GM10266 (cell line): ENCODE results near the gene NENF.

ENCODE experiments used
- DNase-seq: peaks from one replicate; pipeline ENCODE4 v3.0.0; 2012; ENCODE audit errors: extremely low spot score
- CTCF ChIP-seq: IDR thresholded peaks from 2 replicates; pipeline ENCODE4 v1.5.1; 2012; ENCODE audit warnings: mild to moderate bottlenecking, low read depth; ENCODE audit not compliant: control insufficient read depth, insufficient read depth; ENCODE audit errors: missing control alignments

NENF gene

GRCh38 chr1:212401838-212402582 lies 30.7 kb upstream of the NENF start:
- TF ChIP-seq CTCF, result no peak
- no peak for DNase-seq

DNA sequence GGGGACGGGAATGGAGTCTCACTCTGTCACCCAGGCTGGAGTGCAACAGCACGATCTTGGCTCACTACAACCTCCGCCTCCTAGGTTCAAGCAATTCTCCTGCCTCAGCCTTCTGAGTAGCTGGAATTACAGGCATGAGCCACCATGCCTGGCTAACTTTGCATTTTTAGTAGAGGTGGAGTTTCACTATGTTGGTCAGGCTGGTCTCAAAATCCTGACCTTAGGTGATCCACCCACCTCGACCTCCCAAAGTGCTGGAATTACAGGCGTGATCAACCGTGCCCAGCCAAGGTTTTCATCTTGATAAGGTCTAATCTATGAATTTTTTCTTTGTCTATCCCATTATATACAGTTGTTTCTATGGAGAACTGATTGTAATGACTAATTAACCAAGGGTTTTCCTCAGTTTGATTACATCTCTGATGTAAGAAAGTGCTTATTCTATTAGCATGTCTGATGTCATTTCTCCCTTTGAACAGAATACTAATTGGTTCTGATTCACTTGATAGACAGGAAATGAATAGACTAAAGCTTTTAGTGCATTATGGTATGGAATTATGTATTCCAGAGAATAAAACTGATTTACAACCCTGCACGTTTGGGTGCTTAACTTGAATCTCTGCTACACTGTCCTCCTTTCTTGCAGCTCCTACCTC lies 29.9 kb upstream of the NENF start:
- DNase-seq, result no peak
- no peak for TF ChIP-seq CTCF

DNA sequence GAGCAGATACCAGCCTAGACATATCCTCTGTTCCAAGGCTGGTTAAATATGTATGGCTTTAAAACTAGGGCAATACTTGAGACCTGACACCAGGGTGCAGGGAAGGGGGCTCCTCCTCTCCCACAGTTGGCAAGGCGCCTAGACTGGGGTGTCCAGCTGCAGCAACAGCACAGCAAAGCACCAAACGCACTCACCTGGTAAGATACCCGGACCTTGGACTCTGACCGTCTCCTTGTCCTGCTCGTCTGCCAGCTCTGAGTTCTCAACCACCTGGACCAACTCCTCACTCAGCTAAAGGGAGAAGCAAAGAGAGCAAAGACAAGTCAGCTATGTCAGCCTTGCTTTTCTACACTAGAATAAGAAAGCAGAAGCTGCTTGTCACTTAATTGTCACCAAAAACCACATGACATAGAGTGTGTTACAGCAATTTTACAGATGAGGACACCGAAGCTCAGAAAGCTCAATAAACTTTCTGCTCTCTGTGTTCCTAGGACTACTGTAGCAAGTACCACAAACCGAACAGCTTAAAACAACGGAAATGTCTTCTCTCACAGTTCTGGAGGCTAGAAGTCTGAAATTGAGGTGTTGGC lies 22.4 kb upstream of the NENF start:
- no peak for DNase-seq
- no peak for TF ChIP-seq CTCF

- no peak for TF ChIP-seq CTCF
These were observed 20.3 kb upstream of the NENF start for GRCh38 chr1:212412374-212412773.

GRCh38 chr1:212413902-212414327 lies 18.8 kb upstream of the NENF start:
- TF ChIP-seq CTCF, result no peak
- no peak for DNase-seq

More at GRCh38 chr1:212412374-212412773, 20.3 kb upstream of the NENF start:
- no peak for DNase-seq

DNA sequence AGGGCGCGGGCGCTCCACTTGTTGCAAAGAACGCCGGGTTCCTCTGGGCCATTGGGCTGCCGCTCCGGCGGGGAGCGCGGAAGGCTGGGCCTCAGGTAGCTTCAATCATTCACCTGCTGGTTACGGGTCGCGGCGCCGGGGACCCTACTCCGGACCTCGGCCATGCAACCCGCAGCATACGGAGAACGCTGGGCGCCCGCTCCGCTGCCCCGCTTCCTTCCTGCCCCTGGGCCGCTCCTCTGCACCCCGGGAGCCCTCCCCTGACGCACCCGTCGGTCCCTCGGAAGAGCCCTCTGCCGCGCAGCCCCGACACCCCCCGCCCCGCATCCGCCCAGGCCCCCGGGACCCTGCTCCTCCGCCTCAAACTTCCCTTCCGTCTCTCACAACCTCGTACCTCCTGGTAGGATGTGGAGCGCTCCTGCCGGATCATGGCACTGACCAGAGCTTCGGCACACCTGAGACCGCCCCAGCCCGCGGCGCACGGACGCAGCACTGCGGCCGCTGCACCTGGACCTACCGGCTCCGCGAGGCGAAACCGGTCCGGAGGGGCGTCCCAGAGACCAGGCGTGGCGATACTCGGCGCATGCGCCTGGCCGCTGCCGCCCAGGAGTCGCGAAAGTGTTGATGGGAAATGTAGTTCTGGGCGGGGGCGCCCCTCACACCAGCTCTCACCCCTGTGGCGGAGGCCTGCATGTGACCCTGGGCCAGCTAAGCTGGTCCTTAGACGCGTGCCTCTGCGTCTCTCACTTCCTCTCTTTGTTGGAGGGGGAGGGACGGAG lies 18.2 kb upstream of the NENF start, which contains the start of gene PACC1:
TSS of gene PACC1 (minus strand) at position 559 of the 779 bp plus-strand sequence. CDS start at position 430, 129 bp downstream.
- no peak for TF ChIP-seq CTCF

More for the DNA sequence above, 18.2 kb upstream of the NENF start, which contains the start of gene PACC1:
- peak; percentile 95 for DNase-seq
